Measurements from ENCODE around the gene HES7.
A peak's percentile ranks its signal among the peaks of the same experiment; 100 is the strongest.
"Not testable (repeated sequence)": the region's sequence is repeated elsewhere in the genome, so short reads cannot be mapped to it uniquely, and the experiment has no call there.

The HES7 gene

GRCh38 chr17:8079291-8080207 is 44.4 kb downstream of the HES7 start:
- peak; percentile 39 for TF ChIP-seq CTCF (IDR thresholded peaks at IDR 0.05; ENCODE audit: insufficient read depth, missing control alignments)
- DNase-seq (ENCODE audit: insufficient read length, low spot score) (peak; percentile 93), FAIRE-seq (no peak)

DNA sequence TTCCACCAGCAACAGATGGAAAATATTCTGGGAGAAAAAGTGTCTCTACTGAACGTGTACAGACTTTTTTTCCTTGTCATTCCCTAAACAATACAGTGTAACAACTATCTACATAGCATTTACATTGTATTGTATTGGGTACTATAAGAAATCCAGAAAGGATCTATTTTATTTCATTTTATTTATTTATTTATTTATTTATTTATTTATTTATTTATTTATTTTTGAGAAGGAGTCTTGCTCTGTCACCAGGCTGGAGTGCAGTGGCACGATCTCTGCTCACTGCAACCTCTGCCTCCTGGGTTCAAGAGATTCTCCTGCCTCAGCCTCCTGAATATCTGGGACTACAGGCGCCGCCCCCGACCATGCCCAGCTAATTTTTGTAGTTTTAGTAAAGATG is 46.0 kb downstream of the HES7 start:
- not testable (repeated sequence) for FAIRE-seq; DNase-seq (ENCODE audit: insufficient read length, low spot score)

GRCh38 chr17:8076502-8077266 is 47.2 kb downstream of the HES7 start:
- FAIRE-seq (no peak), DNase-seq (ENCODE audit: insufficient read length, low spot score) (no peak)
- no peak for TF ChIP-seq CTCF (IDR thresholded peaks at IDR 0.05; ENCODE audit: insufficient read depth, missing control alignments)

- no peak for DNase-seq (ENCODE audit: insufficient read length, low spot score)
- no peak for TF ChIP-seq CTCF (IDR thresholded peaks at IDR 0.05; ENCODE audit: insufficient read depth, missing control alignments)
- FAIRE-seq, result no peak
These were observed 48.1 kb downstream of the HES7 start for GRCh38 chr17:8075574-8076342.

GRCh38 chr17:8075081-8075480 is 48.8 kb downstream of the HES7 start:
- DNase-seq (ENCODE audit: insufficient read length, low spot score) (no peak), FAIRE-seq (no peak)
- no peak for TF ChIP-seq CTCF (IDR thresholded peaks at IDR 0.05; ENCODE audit: insufficient read depth, missing control alignments)

GRCh38 chr17:8074554-8074953 is 49.4 kb downstream of the HES7 start:
- FAIRE-seq (no peak), DNase-seq (ENCODE audit: insufficient read length, low spot score) (no peak)
- no peak for TF ChIP-seq CTCF (IDR thresholded peaks at IDR 0.05; ENCODE audit: insufficient read depth, missing control alignments)

Data from D721Med (cell line).